GM13976 (cell line): ENCODE results near the gene ATP2A1.
"Not testable (repeated sequence)": the region's sequence is repeated elsewhere in the genome, so short reads cannot be mapped to it uniquely, and the experiment has no call there.

Source experiments
- DNase-seq: peaks from one replicate; pipeline ENCODE4 v3.0.0; 2012; ENCODE audit warnings: low spot score
- CTCF ChIP-seq: IDR thresholded peaks from 2 replicates; pipeline ENCODE4 v1.5.1; 2012; ENCODE audit warnings: borderline replicate concordance, mild to moderate bottlenecking; ENCODE audit not compliant: insufficient read depth; ENCODE audit errors: extremely low read depth, missing control alignments, control extremely low read depth
- in situ Hi-C: fragments of 300-500 bp; cut with MboI; formaldehyde crosslinking; loops from one replicate; pipeline ENCODE4 v1.12.0; 2022; ENCODE audit warnings: low sequenced_read_pairs, mixed read lengths, inconsistent platforms; ENCODE audit not compliant: unreplicated experiment

Gene ATP2A1

GRCh38 chr16:28866454-28866804 is 11.9 kb upstream of the ATP2A1 start:
- TF ChIP-seq CTCF: no peak
- in situ Hi-C loops: no loop called here
- DNase-seq: no peak

- DNase-seq: no peak
- TF ChIP-seq CTCF: no peak
Observed at GRCh38 chr16:28867241-28867640, 11.0 kb upstream of the ATP2A1 start.

GRCh38 chr16:28867646-28868045 is 10.6 kb upstream of the ATP2A1 start:
- in situ Hi-C loops, DNase-seq: not testable (repeated sequence)

More at GRCh38 chr16:28867241-28867640, 11.0 kb upstream of the ATP2A1 start:
- in situ Hi-C loops: no loop called here

GRCh38 chr16:28869201-28869600 is 9.1 kb upstream of the ATP2A1 start:
- TF ChIP-seq CTCF: no peak
- in situ Hi-C loops: no loop called here
- DNase-seq: no peak

- no peak for DNase-seq
- in situ Hi-C loops: loop anchor here (10.0 kb wide), 1 partner anchor 72 kb away; no protein-coding TSS in a partner anchor
- no peak for TF ChIP-seq CTCF
Observed at GRCh38 chr16:28872952-28873351, 5.3 kb upstream of the ATP2A1 start.

- in situ Hi-C loops: loop anchor here (10.0 kb wide), 1 partner anchor 71 kb away; no protein-coding TSS in a partner anchor
- DNase-seq: peak; percentile 82
- peak; percentile 66 for TF ChIP-seq CTCF
Observed at GRCh38 chr16:28873543-28874201, 4.6 kb upstream of the ATP2A1 start.

GRCh38 chr16:28874406-28874805 is 3.9 kb upstream of the ATP2A1 start:
- no peak for TF ChIP-seq CTCF
- DNase-seq: no peak
- in situ Hi-C loops: loop anchor here (10.0 kb wide), 1 partner anchor 70 kb away; no protein-coding TSS in a partner anchor
